Activated CD4-positive, alpha-beta T cell treated with anti-CD3 and anti-CD28 coated beads for 48 hours (primary cell): Measurements from ENCODE around the gene GMPPB.

ENCODE experiments used
- DNase-seq: peaks from one replicate; pipeline ENCODE4 v3.0.0-alpha.2; 2020

Gene GMPPB

DNA sequence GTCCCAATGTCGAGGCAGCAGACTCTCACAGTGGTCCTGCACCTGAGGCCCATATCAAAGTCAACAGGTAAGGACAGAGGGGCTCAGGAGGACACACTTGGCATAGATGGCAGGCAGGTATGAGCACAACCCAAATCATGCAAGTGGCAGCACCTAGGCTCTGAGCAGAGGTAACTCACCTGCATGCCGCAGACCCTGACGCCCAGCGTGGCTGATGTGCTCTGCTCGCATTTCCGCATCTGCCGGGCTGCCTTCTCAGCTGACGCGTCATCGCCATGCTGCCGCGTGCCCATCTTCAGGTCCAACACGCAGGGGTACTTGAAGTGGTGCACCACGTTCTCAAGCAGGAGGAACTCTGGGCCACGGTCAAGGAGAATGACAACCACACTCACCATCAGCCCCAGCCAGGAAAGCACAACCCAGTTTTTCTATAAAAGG, 4.2 kb upstream of the GMPPB start:
- DNase-seq, result no peak

DNA sequence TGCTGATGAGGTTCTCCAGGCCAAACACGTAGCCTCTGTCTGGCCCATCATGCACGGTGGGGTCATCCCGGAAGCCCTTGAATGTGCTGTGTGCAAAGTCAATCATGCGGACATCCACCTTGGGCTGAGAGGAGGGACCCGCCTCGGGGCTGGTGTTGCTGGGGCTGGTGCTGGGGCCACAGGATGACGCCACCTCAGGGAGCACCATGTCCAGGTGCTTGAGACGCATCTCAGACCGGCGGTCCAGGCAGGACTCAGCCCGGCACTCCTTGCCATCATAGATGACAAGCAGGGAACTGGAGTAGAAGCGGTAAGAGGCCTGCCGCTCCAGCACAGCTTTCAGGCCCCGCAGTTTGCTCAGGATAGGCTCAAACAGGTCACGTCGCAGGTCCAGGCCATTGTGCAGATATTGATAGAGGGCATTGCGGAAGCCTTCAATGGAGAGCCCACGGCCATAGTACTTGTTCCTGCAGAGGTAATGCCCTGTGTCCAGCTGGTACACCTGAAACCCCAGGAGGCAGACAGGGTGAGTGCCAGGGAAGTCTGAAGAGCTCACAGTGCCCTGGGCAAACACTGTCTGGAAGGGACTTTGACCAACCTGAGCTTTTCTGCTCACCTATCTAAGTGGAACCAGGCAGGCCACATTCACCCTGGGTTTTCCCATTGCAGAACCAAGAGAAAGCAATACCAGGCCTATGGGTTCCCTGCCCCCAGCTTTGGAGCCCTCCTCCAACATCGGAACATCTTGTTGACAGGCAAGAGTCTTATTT, 3.6 kb upstream of the GMPPB start:
- no peak for DNase-seq

DNA sequence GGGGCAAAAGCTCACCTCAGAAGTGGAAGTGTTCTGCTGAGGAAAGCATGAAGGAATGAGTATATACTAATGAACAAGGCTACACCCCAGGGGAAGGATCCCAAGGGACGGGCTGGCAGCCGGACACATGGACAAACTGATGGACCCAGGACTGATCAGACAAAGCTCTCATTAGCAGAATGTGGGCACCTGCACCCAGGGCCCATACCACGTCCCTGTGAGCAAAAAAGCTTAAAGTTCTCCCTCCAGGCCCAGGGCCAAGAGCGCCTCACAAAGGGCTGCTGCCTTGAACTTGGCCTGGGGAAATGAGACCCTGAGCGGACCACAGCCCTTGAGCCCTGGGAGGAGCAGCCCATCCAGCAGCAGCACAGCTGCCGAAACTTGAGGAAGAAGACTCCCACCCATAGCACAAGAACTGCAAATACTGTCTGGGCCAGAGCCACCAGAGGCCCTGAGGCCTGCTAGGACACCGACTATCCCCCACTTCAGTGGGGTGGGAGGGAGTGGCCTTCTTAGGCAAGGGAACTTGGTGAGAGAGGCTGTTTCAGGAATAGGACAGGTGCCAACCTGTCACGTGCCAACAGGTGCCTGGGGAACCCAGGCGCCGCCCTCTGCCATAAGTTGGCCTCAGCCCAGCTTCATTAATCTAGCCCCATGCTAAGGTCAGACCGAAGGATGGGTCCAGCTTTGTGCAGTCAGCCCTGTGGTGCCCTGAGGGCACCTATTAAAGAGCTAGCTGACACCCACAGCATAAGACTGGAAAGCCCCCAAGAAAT, 2.3 kb upstream of the GMPPB start:
- no peak for DNase-seq

DNA sequence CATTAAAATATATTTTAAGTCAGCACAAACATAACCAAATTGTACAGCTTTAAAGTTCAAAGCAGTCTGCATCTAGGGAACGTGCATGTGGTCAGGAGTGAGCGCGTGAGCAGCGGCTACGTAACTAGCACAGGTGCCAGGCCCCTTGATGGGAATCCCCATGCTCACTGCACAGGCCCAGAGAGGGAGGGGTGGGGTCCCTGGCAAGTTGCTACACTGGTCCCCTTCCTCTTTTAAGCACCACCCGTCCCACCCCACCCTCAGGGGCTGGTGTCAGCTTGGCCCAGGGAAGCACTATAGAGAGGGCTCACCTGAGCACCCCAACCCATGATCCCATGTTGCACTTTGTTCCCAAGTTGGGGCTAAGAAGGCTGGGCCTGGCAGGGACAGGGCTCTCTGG, 835 bp upstream of the GMPPB start:
- no peak for DNase-seq

DNA sequence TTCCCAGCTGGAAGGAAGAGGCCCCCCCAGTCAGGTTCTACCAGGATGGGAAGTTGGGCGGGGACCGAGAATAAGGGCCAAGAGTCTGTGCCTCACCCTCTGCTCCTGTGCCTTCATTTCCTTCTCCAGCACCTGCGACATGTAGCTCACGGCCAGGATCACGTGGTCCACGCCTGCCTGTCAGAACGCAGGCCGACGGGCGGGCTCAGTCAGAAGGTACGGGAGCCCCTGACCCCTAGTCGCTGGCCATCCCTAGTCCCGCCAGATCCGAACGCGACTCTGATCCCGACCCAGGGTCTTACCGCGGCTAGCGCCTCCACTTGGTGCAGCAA, 489 bp downstream of the GMPPB start:
- DNase-seq, result peak; percentile 76

DNA sequence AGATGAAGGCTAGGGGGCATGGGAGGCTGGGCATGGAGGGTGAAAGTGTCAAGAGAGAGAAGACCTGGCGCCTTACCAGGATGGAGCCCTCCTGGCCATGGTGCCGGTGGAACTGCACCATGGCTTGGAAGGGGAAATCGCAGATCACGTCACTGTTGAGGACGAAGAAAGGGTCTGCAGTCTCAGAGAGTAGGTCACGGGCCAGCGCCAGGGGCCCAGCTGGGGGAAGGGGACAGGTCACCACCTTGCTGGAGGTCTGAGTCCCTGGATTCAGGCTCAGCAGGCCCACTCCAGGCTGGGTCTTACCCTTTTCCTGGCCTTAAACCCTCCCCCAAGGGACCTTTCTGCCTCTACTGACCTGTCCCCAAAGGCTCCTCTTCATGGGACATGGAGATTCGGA, 855 bp downstream of the GMPPB start:
- DNase-seq, result no peak

DNA sequence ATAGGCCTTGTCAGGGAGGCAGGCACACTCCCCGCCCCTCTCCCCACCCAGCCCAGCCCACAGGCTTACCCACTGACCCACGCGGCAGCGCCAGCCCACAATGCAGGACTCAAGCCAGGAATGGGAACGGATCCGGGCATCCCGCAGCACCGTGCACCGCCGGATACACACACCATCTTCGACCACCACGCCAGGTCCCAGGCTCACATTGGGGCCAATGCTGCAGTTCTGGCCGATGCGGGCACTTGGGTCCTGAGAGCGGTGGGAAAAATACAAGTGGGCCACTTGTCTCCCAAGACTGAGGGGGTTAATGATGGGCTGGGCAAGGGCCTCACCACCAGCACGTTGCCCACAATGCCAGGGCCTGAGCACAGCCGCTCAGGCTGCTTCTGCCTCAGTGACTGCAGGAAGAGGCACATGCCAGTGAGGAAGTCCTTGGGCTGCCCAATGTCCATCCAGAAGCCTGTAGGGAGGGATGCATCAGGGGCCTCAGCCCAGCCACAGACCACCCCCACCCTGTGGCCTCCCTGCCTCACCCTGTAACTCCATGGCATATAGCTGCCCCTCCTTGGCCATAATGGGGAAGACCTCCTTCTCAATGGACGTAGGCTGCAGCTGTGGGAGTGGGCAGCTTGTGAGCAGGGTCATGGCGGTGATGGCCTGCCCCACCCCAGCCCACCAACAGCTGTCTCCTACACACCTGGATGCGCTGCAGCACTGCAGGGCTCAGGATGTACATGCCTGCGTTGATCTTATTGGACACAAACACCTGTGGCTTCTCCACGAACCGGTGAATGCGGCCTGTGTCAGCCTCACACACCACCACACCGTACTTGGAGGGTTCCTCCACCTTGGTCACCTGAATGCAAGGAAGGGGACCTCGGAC, 1.6 kb downstream of the GMPPB start:
- no peak for DNase-seq

DNA sequence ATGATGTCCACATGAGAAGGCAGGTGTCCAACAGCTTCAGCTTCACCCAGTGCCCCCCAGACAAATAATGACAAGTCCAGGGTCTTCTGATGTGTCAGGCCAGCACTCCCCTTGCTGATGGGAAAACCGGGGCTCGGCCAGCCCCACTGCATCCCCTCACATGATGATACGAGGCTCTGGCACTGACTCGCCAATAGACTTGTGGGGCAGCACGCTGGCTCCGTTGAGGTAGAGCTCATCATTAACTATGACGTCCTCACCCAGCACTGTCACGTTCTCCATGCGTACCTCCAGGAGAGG, 2.2 kb downstream of the GMPPB start:
- DNase-seq, result no peak

DNA sequence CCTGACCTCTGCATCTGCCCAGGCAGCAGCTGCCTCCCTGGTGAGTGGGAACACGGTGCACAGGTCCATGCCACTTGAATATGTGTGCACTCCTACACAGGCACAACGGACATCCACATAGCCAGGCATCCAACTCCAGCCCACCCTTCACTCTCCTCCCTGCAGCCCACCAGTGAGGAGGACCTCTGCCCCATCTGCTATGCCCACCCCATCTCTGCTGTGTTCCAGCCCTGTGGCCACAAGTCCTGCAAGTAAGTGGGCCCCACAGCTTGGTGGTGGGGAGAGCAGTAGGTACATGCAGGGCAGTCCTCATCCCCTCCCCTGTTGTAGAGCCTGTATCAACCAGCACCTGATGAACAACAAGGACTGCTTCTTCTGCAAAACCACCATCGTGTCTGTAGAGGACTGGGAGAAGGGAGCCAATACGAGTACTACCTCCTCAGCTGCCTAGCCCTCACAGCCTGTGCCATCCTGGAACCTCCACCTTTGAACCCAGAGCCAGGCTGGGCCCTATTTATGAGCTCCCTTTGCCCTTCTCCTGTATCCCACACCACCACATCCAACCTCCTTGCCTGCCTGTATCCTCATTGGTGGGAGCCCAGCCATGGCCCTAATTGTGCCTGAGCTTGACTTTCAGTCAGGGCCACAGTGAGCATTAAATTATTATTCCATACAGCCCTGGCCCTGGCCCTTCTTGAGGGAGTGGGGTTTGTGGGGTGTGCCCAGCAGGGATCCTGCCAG, 2.7 kb downstream of the GMPPB start:
- no peak for DNase-seq

DNA sequence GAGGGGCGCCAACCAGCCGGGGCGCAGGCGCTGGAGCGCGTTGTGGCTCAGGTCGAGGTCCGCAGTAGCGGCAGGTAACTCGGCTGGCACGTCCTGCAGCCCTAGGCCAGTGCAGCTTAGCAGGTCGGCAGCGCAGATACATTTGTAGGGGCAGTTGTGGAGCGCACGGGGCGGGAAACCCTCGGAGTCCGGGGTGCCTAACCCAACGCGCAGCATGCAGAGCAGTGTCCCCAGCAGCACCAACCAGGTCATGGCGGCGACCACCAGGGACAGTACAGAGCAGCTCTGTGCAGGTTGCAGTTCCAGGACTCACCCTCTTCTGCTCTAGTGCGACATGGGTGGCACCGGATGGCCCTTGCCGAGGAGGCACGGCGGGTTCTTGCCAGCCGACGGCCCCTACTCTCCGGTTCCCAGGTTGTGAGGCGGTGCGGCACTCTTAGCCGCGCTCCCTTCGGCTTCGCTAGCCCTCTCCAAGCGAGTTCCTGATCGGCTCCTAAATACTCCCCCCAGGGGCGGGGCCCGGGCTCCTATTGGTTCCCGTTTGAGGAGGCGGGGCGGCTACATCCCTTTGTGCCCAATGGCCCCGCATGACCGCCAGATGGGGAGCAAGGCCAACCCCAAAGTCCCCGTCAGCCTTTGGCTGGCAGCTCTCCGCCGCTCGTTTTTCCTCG, 4.4 kb downstream of the GMPPB start, which contains the start of gene AMIGO3:
TSS of gene AMIGO3 (minus strand) at position 471 of the 671 bp plus-strand sequence. CDS start at position 252, 219 bp downstream.
- DNase-seq, result peak; percentile 95

DNA sequence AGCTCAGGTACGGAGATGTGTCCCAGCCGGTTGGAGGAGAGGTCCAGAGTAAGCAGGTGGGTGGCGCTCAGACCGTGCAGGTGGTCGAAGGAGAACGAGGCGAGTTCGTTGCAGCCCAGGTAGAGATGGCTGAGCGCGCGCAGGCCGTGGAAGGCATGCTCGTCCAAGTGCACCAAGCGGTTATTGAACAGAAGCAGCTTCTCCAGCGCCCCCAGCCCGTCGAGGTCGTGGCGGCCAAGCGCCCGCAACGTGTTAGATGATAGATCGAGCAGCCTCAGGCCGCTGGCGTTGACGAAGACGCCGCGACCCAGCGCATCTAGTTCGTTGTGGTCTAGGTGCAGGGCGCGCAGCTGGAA, 4.9 kb downstream of the GMPPB start:
- peak; percentile 33 for DNase-seq

DNA sequence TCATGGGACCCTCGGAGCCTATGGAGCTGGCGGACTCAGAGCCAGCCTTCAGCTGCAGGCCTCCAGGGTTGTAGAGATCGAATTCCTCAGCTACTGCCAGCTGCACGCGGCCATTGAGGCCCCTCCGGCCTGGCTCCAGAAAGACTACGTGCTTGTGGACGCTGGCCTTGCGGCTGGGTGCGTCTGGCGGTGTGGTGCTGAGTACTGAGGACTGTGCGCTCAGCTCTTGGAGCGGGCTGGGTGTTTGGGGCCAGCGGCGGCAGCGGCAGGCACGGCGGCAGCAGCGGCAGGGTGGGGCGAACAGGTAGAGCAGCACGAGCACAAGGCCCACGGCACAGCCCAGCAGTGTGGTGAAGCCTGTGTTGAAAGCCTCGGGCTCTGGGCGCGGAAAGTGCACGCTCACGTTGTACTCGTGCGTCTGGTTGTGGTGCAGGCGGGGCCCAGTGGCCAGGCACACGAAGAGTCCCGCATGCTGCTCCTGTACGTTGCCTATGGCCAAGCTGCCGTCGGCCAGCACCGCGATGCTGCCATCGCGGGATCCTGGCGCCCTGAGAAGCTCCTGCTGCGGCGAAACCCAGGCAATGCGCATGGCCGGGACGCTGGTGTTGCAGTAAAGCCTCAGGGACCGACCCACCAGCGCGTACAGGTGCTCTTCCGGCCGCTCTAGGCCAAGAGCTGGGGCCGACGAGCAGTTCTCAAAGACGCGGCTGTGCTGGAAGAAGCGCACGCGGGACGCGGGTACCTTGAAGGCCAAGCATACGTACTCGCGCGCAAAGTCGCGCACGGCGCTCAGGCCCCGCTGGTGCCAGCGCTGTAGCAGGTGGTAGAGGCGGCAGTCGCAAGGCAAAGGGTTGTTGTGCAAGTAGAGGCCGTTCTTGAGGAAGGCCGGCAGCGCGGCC, 5.5 kb downstream of the GMPPB start:
- DNase-seq, result no peak

DNA sequence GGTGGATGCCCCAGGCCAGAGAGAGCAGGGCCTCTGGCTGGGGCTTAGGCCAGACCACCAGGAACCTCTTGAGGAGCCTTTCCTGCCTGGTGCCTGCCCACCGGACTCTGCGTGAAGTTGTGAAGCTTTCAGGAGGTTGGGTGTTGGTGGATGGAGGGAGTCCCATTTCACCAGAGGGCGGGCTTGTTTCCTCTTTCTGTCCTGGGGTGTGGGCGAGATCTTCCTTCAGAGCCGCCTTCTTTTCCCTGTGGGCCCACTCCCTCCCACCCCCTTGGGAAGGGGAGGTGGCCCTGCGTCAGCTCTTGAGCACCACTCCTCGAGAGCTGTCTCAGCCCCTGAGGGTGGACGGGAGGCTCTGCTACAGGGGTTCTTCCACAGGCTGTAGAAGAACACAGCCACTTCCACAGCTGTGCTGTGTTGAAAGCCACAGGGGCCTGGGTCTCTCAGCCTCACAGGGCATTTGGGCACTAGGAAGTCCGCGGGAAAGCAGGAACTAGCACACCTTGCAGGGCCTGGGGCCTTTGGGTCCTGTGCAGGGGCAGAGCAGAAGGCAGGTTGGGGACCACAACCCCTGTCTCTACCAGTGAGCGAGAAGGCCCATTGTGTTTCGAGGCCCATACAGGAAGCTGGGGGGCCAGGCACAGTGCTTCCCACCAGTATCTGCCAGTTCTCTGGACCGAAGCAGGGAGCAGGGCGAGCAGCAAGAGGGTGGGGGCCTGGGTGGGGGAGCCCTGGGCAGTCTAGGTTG, 6.4 kb downstream of the GMPPB start:
- DNase-seq, result no peak

DNA sequence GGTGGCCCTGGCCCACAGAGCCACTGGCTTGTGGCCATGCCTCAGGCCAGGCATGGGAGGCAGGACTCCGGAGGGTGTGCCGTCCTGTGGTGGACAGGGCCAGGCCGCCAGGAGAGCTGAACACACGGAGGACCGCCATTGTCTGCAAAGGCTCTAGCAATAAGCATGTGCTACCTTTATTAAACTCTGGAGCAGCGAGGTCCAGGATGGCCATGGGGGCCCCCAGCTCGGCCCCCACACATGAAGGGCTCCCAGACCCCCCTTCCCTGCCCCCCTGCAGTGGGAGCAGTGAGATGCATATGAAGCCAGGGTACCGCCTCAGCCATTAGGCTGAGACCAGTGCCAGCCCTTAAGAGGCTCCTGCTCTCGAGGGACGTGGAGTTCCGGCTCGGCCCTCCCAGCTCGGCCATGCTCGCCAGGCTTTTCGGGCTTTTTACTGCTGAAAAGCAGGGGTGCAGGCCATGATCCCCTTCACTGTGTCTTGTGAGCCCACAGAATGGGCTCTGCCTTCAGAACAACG, 7.0 kb downstream of the GMPPB start:
- DNase-seq, result no peak

DNA sequence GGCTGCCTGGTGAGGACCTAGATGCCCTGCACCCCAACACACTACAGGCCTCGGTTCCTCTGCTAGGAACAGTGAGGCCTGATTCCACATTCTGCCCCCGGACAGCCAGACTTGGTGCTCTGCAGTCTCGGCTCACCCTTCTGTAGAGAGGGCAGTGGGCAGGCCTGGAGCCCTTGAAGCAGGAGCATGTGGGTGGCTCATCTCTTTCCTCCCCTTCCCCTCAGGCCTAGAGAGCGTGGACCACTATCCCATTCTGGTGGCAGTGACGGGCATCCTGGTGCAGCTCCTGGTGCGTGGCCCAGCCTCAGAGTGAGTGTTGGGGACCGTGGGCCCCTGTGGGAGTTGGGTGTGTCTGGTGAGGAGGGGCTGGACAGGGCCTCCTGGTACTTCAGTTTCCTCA, 7.6 kb downstream of the GMPPB start:
- no peak for DNase-seq

DNA sequence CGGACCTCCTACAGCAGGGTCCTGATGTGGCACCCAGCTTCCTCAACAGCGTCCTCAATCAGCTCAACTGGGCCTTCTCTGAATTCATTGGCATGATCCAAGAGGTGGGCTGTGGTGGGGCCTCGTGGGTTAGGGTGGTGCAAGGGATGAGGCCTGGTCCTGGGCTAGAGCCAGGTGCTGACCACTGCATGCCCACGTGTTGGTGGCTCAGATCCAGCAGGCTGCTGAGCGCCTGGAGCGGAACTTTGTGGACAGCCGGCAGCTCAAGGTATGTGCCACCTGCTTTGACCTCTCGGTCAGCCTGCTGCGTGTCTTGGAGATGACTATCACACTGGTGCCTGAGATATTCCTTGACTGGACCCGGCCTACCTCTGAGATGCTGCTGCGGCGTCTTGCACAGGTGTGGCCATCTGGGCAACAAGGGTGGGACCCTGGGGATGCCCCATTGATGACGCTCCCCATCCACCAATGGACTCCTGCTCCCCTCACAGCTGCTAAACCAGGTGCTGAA, 8.1 kb downstream of the GMPPB start:
- no peak for DNase-seq

DNA sequence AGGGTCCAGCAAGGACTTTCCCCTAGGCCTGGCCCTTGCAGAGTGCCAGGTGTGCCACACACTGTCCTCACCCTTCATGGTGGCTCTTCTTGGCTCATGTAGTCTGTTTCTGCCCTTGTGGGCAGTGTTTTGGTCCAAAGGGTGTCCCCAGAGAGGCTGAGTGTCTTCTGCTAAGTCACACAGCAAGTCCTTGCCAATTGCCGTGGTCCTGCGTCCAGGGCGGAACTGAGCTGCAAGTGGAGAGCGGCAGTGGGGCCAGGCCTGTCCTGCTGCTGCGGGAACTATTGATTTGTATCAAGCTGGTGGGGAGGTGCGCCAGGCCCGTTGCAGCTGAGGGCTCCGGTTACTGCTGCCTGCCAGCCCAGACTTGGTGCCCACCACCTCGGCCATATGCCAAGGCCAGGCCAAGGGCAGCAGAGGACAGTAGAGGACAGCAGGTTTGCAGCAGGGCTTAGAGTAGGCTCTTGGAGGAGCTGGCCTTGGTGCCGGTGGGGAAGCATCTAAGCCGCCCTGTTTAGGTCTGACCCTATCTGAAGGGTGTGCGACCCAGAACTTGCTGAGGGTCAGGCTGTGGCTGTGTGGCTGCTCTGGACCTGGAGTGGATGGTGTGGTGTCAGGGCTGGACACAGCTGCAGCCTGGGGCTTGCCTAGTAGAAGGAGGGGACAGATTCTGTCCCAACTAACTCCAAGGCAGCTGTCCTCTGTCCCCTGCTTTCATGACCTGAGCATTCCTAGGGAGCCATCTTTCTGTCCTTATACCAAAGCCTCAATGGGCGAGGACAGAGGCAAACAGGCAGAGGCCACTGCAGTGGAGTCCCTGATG, 8.8 kb downstream of the GMPPB start:
- DNase-seq, result no peak

DNA sequence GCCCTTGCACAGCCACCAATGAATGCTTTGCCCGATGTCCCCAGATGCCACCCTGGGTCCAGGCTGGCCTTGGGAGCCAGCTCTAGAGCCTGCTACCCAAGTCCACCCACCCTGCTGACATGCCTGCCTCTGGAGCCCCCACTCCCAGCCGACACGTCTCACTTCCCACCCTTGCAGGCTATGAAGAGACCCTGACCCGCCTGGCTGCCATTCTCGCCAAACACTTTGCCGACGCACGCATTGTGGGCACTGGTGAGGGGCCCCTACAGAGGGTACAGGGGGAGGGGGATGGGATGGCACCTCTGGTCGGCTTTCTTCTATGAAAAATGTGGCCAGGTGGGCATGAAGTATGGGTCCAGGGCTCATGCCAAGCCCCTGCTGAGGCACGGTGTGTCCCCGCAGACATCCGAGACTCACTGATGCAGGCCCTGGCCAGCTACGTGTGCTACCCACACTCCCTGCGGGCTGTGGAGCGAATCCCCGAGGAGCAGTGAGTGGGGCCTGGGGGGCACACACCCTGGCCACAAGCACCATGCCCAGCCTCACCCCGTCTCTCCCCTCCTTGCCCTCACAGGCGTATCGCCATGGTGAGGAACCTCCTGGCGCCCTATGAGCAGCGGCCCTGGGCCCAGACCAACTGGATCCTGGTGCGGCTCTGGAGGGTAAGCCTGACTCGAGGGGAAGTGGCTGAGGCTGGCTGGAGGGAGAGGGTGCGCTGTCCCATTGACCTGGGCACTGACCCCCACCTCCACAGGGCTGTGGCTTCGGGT, 10.2 kb downstream of the GMPPB start:
- no peak for DNase-seq
